Measurements from ENCODE around the gene PCDHAC2. TPM values are rescaled to one million over a fixed set of nuclear protein-coding genes. Genes with fewer than 3 reads are reported as not detected.

PCDHAC2 gene
- total RNA-seq, 2 donors from 2014 or later: 0.49 to 2.4 TPM

DNA sequence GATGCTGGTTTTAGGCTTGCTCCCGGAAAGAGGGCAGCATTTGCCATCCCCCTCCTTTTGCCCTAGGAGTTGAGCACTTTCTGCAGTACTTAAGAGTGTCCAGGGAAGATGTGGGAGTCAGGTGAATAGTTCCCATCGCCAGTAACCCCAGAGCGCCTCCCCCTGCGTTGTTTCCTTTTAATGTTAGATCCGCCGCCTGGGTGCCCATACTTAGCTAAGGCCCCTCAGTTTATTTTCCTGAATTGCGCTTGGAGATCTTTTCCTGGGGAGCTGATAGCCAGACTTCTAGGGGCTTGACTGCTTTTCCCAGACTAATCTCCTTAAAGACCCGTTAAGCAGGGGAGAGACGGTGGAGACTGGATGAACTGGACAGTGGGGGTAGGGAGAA is 377 bp upstream of the PCDHAC2 start:
- H3K27ac ChIP-seq (ENCODE audit: low read depth, low read length): no peak overlapping the region
- peak overlapping the region; percentile 77 for H3K4me3 Mint-ChIP-seq
- no peaks in the 10 kb centered on the region for H3K36me3 ChIP-seq (ENCODE audit: control insufficient read depth, insufficient read depth, low read length)
- WGBS, 2 experiments (ENCODE audit: insufficient coverage in 1 of 2, insufficient read length in 1 of 2): 1% methylated on average over 6 to 9 of the region's 9 CpGs
- H3K27me3 ChIP-seq (ENCODE audit: control insufficient read depth, insufficient read depth, low read length, poor library complexity, severe bottlenecking): peaks cover 49% of the 10 kb centered on the region
- H3K27me3 Mint-ChIP-seq (ENCODE audit: insufficient read depth): peaks cover 45% of the 10 kb centered on the region
- no peak overlapping the region for H3K27ac Mint-ChIP-seq
- H3K9me3 ChIP-seq (ENCODE audit: control insufficient read depth, low read length): no peaks in the 10 kb centered on the region
- H3K4me3 ChIP-seq (ENCODE audit: low read length): peak overlapping the region; percentile 84
- DNase-seq: no peak
- no peaks in the 10 kb centered on the region for H3K4me1 ChIP-seq (ENCODE audit: control insufficient read depth, insufficient read depth, low read length)
- TF ChIP-seq, protein P1, sequence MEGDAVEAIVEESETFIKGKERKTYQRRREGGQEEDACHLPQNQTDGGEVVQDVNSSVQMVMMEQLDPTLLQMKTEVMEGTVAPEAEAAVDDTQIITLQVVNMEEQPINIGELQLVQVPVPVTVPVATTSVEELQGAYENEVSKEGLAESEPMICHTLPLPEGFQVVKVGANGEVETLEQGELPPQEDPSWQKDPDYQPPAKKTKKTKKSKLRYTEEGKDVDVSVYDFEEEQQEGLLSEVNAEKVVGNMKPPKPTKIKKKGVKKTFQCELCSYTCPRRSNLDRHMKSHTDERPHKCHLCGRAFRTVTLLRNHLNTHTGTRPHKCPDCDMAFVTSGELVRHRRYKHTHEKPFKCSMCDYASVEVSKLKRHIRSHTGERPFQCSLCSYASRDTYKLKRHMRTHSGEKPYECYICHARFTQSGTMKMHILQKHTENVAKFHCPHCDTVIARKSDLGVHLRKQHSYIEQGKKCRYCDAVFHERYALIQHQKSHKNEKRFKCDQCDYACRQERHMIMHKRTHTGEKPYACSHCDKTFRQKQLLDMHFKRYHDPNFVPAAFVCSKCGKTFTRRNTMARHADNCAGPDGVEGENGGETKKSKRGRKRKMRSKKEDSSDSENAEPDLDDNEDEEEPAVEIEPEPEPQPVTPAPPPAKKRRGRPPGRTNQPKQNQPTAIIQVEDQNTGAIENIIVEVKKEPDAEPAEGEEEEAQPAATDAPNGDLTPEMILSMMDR (conservative IDR thresholded peaks at IDR 0.05): no peak
- H3K4me1 Mint-ChIP-seq: peaks cover 5% of the 10 kb centered on the region
- peaks cover 4% of the 10 kb centered on the region for H3K36me3 Mint-ChIP-seq (ENCODE audit: low read depth)
- H3K9ac ChIP-seq (ENCODE audit: extremely low read depth, low read length, poor library complexity, severe bottlenecking): no peak overlapping the region
- H3K9me3 Mint-ChIP-seq: no peaks in the 10 kb centered on the region

GRCh38 chr5:140967226-140967893 is 1.1 kb downstream of the PCDHAC2 start:
- Mint-ChIP-seq H3K27ac (no peak overlapping the region), H3K36me3 (ENCODE audit: low read depth) (peaks cover 4% of the 10 kb centered on the region), H3K4me1 (peaks cover 5% of the 10 kb centered on the region), H3K4me3 (peak overlapping the region; percentile 77), H3K27me3 (ENCODE audit: insufficient read depth) (peaks cover 45% of the 10 kb centered on the region), H3K9me3 (no peaks in the 10 kb centered on the region)
- Histone ChIP-seq H3K4me3 (ENCODE audit: low read length) (peak overlapping the region; percentile 84), H3K9ac (ENCODE audit: extremely low read depth, low read length, poor library complexity, severe bottlenecking) (no peak overlapping the region), H3K27ac (ENCODE audit: low read depth, low read length) (no peak overlapping the region), H3K4me1 (ENCODE audit: control insufficient read depth, insufficient read depth, low read length) (no peaks in the 10 kb centered on the region), H3K27me3 (ENCODE audit: control insufficient read depth, insufficient read depth, low read length, poor library complexity, severe bottlenecking) (peaks cover 49% of the 10 kb centered on the region), H3K9me3 (ENCODE audit: control insufficient read depth, low read length) (no peaks in the 10 kb centered on the region), H3K36me3 (ENCODE audit: control insufficient read depth, insufficient read depth, low read length) (no peaks in the 10 kb centered on the region)
- TF ChIP-seq, protein P1 (conservative IDR thresholded peaks at IDR 0.05): no peak
- WGBS, 2 experiments (ENCODE audit: insufficient coverage in 1 of 2, insufficient read length in 1 of 2): 56 to 64% methylated on average over 21 to 34 of the region's 34 CpGs
- peak; percentile 60 for DNase-seq

- no peak for DNase-seq
- no peak overlapping the region for H3K27ac Mint-ChIP-seq
- Histone ChIP-seq H3K27me3 (ENCODE audit: control insufficient read depth, insufficient read depth, low read length, poor library complexity, severe bottlenecking) (peaks cover 39% of the 10 kb centered on the region), H3K9ac (ENCODE audit: extremely low read depth, low read length, poor library complexity, severe bottlenecking) (no peak overlapping the region), H3K9me3 (ENCODE audit: control insufficient read depth, low read length) (no peaks in the 10 kb centered on the region), H3K27ac (ENCODE audit: low read depth, low read length) (no peak overlapping the region), H3K4me3 (ENCODE audit: low read length) (no peak overlapping the region), H3K4me1 (ENCODE audit: control insufficient read depth, insufficient read depth, low read length) (no peaks in the 10 kb centered on the region), H3K36me3 (ENCODE audit: control insufficient read depth, insufficient read depth, low read length) (no peaks in the 10 kb centered on the region)
- H3K4me3 Mint-ChIP-seq: no peak overlapping the region
- H3K4me1 Mint-ChIP-seq: peaks cover 5% of the 10 kb centered on the region
- H3K36me3 Mint-ChIP-seq (ENCODE audit: low read depth): peaks cover 4% of the 10 kb centered on the region
- TF ChIP-seq, protein P1 (conservative IDR thresholded peaks at IDR 0.05): no peak
- no peaks in the 10 kb centered on the region for H3K9me3 Mint-ChIP-seq
- peaks cover 38% of the 10 kb centered on the region for H3K27me3 Mint-ChIP-seq (ENCODE audit: insufficient read depth)
Measured at GRCh38 chr5:140969880-140970279, 3.6 kb downstream of the PCDHAC2 start.

Measured in endodermal cell (in vitro differentiated cells).